Pancreas (tissue), 10 donors: ENCODE results near the gene KIFC1. TPM values are rescaled to one million over a fixed set of nuclear protein-coding genes. Genes with fewer than 3 reads are reported as not detected.

Source experiments
- ATAC-seq, 4 donors: fragments of 200-7000 bp; cut with Tn5 transposase; one replicate each; pipeline versions ENCODE4 v1.8.0 to v1.9.1; 2020; ENCODE audit warnings: mild to moderate bottlenecking in 4 of 4, moderate library complexity in 4 of 4
- DNase-seq, 6 donors: peaks; one replicate each; pipeline ENCODE4 v3.0.0-alpha.2; 2020
- FAIRE-seq: peaks from 2 replicates; lab custom pipeline; 2012; peaks lifted over from hg19 to GRCh38; lab: Jason Lieb, UNC
- H3K27ac ChIP-seq, 4 donors: fragments of 200-600 bp; sonication (generic); 1 replicate in 3 of 4; 2 replicates in 1 of 4; pipeline versions ENCODE4 v1.5.0 to v1.8.0; 2020
- H3K27me3 ChIP-seq, 4 donors: fragments of 200-600 bp; one replicate each; pipeline ENCODE4 v1.8.0; 2021
- H3K36me3 ChIP-seq, 3 donors: fragments of 200-600 bp; sonication (generic) in 1 of 3; one replicate each; pipeline versions ENCODE4 v1.5.0 to v1.8.0; 2020 to 2021
- H3K4me1 ChIP-seq, 3 donors: fragments of 200-600 bp; one replicate each; pipeline ENCODE4 v1.8.0; 2021
- H3K4me3 ChIP-seq, 4 donors: fragments of 200-600 bp; sonication (generic) in 2 of 4; one replicate each; pipeline versions ENCODE4 v1.5.0 to v1.8.0; 2020 to 2021
- H3K9me3 ChIP-seq, 4 donors: fragments of 200-600 bp; one replicate each; pipeline ENCODE4 v1.8.0; 2021
- CTCF ChIP-seq, 4 donors: fragments of 200-600 bp; sonication (generic) in 3 of 4; IDR thresholded peaks; one replicate each; pipeline versions ENCODE4 v1.5.0 to v1.8.0; 2021; ENCODE audit warnings: antibody characterized with exemption in 4 of 4
- WGBS, 2 donors: extraction: QIAGEN DNeasy Blood & Tissue Kit; methylation state at CpG; one replicate each; pipeline ENCODE4 v1.1.7; 2013; 5-methylcytosine and 5-hydroxymethylcytosine counted together
- intact Hi-C, 3 donors: fragments of 100-400 bp; cut with DNase I; formaldehyde crosslinking; loops; one replicate each; pipeline versions ENCODE4 v1.11.1 to v1.14.2; 2022
- polyA plus RNA-seq, 2 donors: library from polyadenylated mRNA; stranded (reverse); fragments of 200-250 nt; gene quantifications; one replicate each; pipeline ENCODE4 v1.2.3, GENCODE V29; 2013
- total RNA-seq, 6 donors: library from RNA; stranded (reverse); fragmentation: NEBNext Ultra II Directional in 4 of 6; extraction: Animal tissue kit (Norgen Biotek cat#: 25700) in 4 of 6; gene quantifications; one replicate each; pipeline versions ENCODE4 v1.2.1 to v1.2.4, GENCODE V29; 2021 to 2023
- donor health status: healthy with polysubstance abuse.
- donor health status: DM: no; HTN: no; CAD: no; lungs with moderate emphysema.
- donor health status: DM: no; HTN: no; CAD: no.
- donor health status: control.
- donor health status: control.
- donor health status: Bipolar disorder and iron deficiency.
- donor health status: DM: yes; HTN: yes; CAD: no.
- donor health status: DM: no; HTN: no; CAD: no.
- donor health status: DM: no; HTN: no; CAD: no.
- donor health status: DM: yes; HTN: yes; CAD: no.

The KIFC1 gene
- total and polyA plus RNA-seq, 8 donors = 0.14 to 1.5 (median 0.35) TPM

- intact Hi-C loops = no loop called here
- H3K4me1 ChIP-seq = peaks cover 0 to 21% (median 0%) of the 10 kb centered on the region in 3 donors
Observed at GRCh38 chr6:33418690-33419291, 27.2 kb downstream of the KIFC1 start.

GRCh38 chr6:33419580-33420490 lies 28.2 kb downstream of the KIFC1 start, which contains the start of gene SYNGAP1:
TSS of gene SYNGAP1 (plus strand) at chr6:33420065. CDS start at chr6:33420265, 200 bp downstream.
- peaks cover 0 to 1% (median 0%) of the 10 kb centered on the region in 3 donors for H3K36me3 ChIP-seq
- peaks cover 0 to 25% (median 0%) of the 10 kb centered on the region in 3 donors for H3K4me1 ChIP-seq
- no peaks in the 10 kb centered on the region for H3K9me3 ChIP-seq
- no peak for FAIRE-seq
- 9% methylated on average over 14 to 21 of the region's 22 CpGs for WGBS, 2 donors
- peak within 1 kb of the TSS in 2 of 4 donors; percentile 88 to 95 for H3K27ac ChIP-seq
- peak in 1 of 6 donors; percentile 46 for DNase-seq
- no peak for ATAC-seq
- TF ChIP-seq CTCF (IDR thresholded peaks at IDR 0.05) = no peak
- intact Hi-C loops = no loop called here
- H3K4me3 ChIP-seq = no peak within 1 kb of the TSS
- no peaks in the 10 kb centered on the region for H3K27me3 ChIP-seq

More at GRCh38 chr6:33418690-33419291, 27.2 kb downstream of the KIFC1 start:
- no peak for DNase-seq
- Histone ChIP-seq H3K4me3 (peak overlapping the region in 2 of 4 donors; percentile 44 to 71), H3K27me3 (no peaks in the 10 kb centered on the region), H3K27ac (peak overlapping the region; percentile 76 to 95 (median 87)), H3K9me3 (no peaks in the 10 kb centered on the region), H3K36me3 (peaks cover 0 to 7% (median 7%) of the 10 kb centered on the region in 3 donors)
- WGBS, 2 donors = 49 to 52% methylated on average over 8 of the region's 8 CpGs
- FAIRE-seq = no peak
- TF ChIP-seq CTCF (IDR thresholded peaks at IDR 0.05) = no peak
- ATAC-seq = no peak

- no peak for TF ChIP-seq CTCF (IDR thresholded peaks at IDR 0.05)
- Histone ChIP-seq H3K9me3 (no peaks in the 10 kb centered on the region), H3K4me3 (no peak overlapping the region), H3K4me1 (peaks cover 0 to 23% (median 0%) of the 10 kb centered on the region in 3 donors), H3K27me3 (no peaks in the 10 kb centered on the region), H3K27ac (no peak overlapping the region), H3K36me3 (no peaks in the 10 kb centered on the region)
- intact Hi-C loops = no loop called here
- WGBS, 2 donors = 51 to 64% methylated on average over 5 to 6 of the region's 6 CpGs
- ATAC-seq (no peak), FAIRE-seq (no peak), DNase-seq (no peak)
Observed at GRCh38 chr6:33420491-33421343, 29.1 kb downstream of the KIFC1 start.

GRCh38 chr6:33421344-33421643 lies 29.7 kb downstream of the KIFC1 start:
- H3K4me3 ChIP-seq = no peak overlapping the region
- ATAC-seq (no peak), FAIRE-seq (no peak), DNase-seq (no peak)
- TF ChIP-seq CTCF (IDR thresholded peaks at IDR 0.05) = no peak
- no peaks in the 10 kb centered on the region for H3K9me3 ChIP-seq
- H3K27ac ChIP-seq = no peak overlapping the region
- H3K4me1 ChIP-seq = peaks cover 0 to 18% (median 0%) of the 10 kb centered on the region in 3 donors
- WGBS, 2 donors = 64 to 74% methylated on average over 2 of the region's 2 CpGs
- intact Hi-C loops = no loop called here
- H3K27me3 ChIP-seq = no peaks in the 10 kb centered on the region
- no peaks in the 10 kb centered on the region for H3K36me3 ChIP-seq
